HepG2 (cell line): ENCODE data around the gene CDC37L1. TPM values are rescaled to one million over a fixed set of nuclear protein-coding genes. Genes with fewer than 3 reads are reported as not detected.

Source experiments
- CSRNP1 ChIP-seq: sonication (generic); formaldehyde crosslinking; IDR thresholded peaks from 2 replicates; pipeline ENCODE4 v1.8.1; 2023; ENCODE audit warnings: mild to moderate bottlenecking, missing genetic modification reagents
- ETS1 ChIP-seq: sonication (generic); formaldehyde crosslinking; IDR thresholded peaks from 2 replicates; pipeline ENCODE4 v1.4.0; 2020; ENCODE audit warnings: missing genetic modification reagents
- NCOA5 ChIP-seq: sonication (generic); formaldehyde crosslinking; IDR thresholded peaks from 2 replicates; pipeline ENCODE4 v1.4.0; 2020; ENCODE audit warnings: missing genetic modification reagents
- ZNF407 ChIP-seq: sonication (generic); formaldehyde crosslinking; IDR thresholded peaks from one replicate; pipeline ENCODE4 v1.5.1; 2020; ENCODE audit warnings: mild to moderate bottlenecking, missing genetic modification reagents; ENCODE audit errors: not compliant biosample characterization
- ZNF563 ChIP-seq: sonication (generic); formaldehyde crosslinking; IDR thresholded peaks from 2 replicates; pipeline ENCODE4 v1.8.0; 2022; ENCODE audit warnings: mild to moderate bottlenecking, moderate library complexity, missing genetic modification reagents
- ZNF614 ChIP-seq: IDR thresholded peaks from 2 replicates; pipeline ENCODE4 v1.6.1; 2018; ENCODE audit warnings: missing biosample characterization, missing genetic modification reagents, inconsistent platforms, borderline replicate concordance
- ZNF616 ChIP-seq: sonication (generic); formaldehyde crosslinking; IDR thresholded peaks from 2 replicates; pipeline ENCODE4 v1.5.0; 2020; ENCODE audit warnings: low read depth, mild to moderate bottlenecking, missing genetic modification reagents
- ZSCAN31 ChIP-seq: sonication (generic); formaldehyde crosslinking; IDR thresholded peaks from 2 replicates; pipeline ENCODE4 v1.5.0; 2020; ENCODE audit warnings: low read depth, mild to moderate bottlenecking, missing genetic modification reagents
- polyA plus RNA-seq, 8 experiments: library from polyadenylated mRNA; depleted of rRNA in 3 of 8; stranded (reverse) in 7 of 8; unstranded in 1 of 8; fragments of >200 nt; fragmentation: Illumina TruSeq in 4 of 8; extraction: Trizol in 4 of 8; gene quantifications; 2 replicates each; pipeline versions ENCODE4 v1.2.1 to v1.2.3, GENCODE V29; 2011 to 2016; ENCODE audit warnings: low read depth in 4 of 8, missing spikeins in 1 of 8, mixed read lengths in 1 of 8; ENCODE audit not compliant: insufficient read depth in 1 of 8
- total RNA-seq, 5 experiments: library from RNA; depleted of rRNA; stranded (reverse); fragments of >200 nt; fragmentation: Illumina TruSeq; extraction: Trizol; gene quantifications; 2 replicates each; pipeline ENCODE4 v1.2.3, GENCODE V29; 2016; ENCODE audit warnings: low read depth in 1 of 5
- TF ChIP-seq, protein P1 (sequence below): sonication (generic); formaldehyde crosslinking; IDR thresholded peaks from 2 replicates; pipeline ENCODE4 v1.4.0; 2020; ENCODE audit warnings: missing genetic modification reagents, borderline replicate concordance
- TF ChIP-seq, protein P2 (sequence below): sonication (generic); formaldehyde crosslinking; IDR thresholded peaks from 2 replicates; pipeline ENCODE4 v1.8.1; 2023; ENCODE audit warnings: mild to moderate bottlenecking, missing genetic modification reagents, borderline replicate concordance

Gene CDC37L1
- total and polyA plus RNA-seq, 2 of the 13 experiments (the other 11 are each of a cell fraction or from before 2014, with no cell fraction given), result 5.5 to 17.0 TPM

DNA sequence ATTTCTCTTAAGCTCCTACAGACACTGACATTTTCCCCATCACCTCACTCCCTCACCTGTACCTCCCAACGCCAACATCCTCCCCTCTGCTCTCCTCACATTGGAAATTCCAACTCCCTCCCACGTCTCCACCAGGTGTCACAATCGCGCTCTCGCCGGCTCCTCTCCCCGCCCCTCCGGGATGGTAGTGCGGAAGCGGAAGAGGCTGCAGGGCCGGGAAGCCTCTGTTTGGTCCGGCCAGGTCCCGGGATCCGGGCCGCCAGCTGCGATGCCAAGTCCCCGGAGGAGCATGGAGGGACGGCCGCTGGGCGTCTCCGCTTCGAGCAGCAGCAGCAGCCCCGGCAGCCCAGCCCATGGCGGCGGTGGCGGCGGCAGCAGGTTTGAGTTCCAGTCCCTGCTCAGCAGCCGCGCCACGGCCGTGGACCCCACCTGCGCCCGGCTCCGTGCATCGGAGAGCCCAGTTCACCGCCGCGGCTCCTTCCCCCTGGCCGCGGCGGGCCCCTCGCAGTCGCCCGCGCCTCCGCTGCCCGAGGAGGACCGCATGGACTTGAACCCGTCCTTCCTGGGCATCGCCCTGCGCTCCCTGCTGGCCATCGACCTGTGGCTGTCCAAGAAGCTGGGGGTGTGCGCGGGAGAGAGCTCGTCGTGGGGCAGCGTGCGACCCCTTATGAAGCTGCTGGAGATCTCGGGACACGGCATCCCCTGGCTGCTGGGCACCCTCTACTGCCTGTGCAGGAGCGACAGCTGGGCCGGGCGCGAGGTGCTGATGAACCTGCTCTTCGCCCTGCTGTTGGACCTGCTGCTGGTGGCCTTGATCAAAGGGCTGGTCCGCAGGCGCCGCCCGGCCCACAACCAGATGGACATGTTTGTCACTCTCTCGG, 17.0 kb upstream of the CDC37L1 start, which contains the start of gene PLPP6 (continued):
- TF ChIP-seq, protein P1, sequence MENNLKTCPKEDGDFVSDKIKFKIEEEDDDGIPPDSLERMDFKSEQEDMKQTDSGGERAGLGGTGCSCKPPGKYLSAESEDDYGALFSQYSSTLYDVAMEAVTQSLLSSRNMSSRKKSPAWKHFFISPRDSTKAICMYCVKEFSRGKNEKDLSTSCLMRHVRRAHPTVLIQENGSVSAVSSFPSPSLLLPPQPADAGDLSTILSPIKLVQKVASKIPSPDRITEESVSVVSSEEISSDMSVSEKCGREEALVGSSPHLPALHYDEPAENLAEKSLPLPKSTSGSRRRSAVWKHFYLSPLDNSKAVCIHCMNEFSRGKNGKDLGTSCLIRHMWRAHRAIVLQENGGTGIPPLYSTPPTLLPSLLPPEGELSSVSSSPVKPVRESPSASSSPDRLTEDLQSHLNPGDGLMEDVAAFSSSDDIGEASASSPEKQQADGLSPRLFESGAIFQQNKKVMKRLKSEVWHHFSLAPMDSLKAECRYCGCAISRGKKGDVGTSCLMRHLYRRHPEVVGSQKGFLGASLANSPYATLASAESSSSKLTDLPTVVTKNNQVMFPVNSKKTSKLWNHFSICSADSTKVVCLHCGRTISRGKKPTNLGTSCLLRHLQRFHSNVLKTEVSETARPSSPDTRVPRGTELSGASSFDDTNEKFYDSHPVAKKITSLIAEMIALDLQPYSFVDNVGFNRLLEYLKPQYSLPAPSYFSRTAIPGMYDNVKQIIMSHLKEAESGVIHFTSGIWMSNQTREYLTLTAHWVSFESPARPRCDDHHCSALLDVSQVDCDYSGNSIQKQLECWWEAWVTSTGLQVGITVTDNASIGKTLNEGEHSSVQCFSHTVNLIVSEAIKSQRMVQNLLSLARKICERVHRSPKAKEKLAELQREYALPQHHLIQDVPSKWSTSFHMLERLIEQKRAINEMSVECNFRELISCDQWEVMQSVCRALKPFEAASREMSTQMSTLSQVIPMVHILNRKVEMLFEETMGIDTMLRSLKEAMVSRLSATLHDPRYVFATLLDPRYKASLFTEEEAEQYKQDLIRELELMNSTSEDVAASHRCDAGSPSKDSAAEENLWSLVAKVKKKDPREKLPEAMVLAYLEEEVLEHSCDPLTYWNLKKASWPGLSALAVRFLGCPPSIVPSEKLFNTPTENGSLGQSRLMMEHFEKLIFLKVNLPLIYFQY (CRISPR knock-in tag), result peak; percentile 82; the same call in 1 of the 2 replicates
- TF ChIP-seq, protein P2, sequence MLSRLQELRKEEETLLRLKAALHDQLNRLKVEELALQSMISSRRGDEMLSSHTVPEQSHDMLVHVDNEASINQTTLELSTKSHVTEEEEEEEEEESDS (CRISPR knock-in tag), result no peak
- peak; percentile 92 for TF ChIP-seq ZSCAN31 (CRISPR knock-in tag)
- TF ChIP-seq ETS1 (CRISPR knock-in tag), result peak; percentile 89
- no peak; the same call in none of the 2 replicates for TF ChIP-seq ZNF614
- no peak for TF ChIP-seq ZNF616 (CRISPR knock-in tag)
- TF ChIP-seq ZNF407 (CRISPR knock-in tag), result peak; percentile 31
- TF ChIP-seq ZNF563 (CRISPR knock-in tag), result peak; percentile 81
- TF ChIP-seq NCOA5, result no peak
- TF ChIP-seq CSRNP1 (CRISPR knock-in tag), result no peak; the same call in 1 of the 2 replicates
